GM12878 (cell line): ENCODE measurements around the gene TUNAR. TPM values are rescaled to one million over a fixed set of nuclear protein-coding genes. Genes with fewer than 3 reads are reported as not detected.

Source experiments
- ATAC-seq: fragments of 200-7000 bp; cut with Tn5 transposase; 3 replicates; pipeline ENCODE4 v1.9.1; 2020; ENCODE audit warnings: mild to moderate bottlenecking, moderate library complexity
- BruUV-seq: library from RNA; stranded (reverse); fragments of 400-500 nt; replicated peaks from 2 replicates; lab custom pipeline; 2021; lab: Mats Ljungman, UMichigan
- CTCF ChIA-PET: fragments of 300-600 bp; sonication (Branson Sonifier 250); formaldehyde crosslinking; extraction: SDS; loops from one replicate; lab custom pipeline; 2021; ENCODE audit warnings: inconsistent platforms; lab: Yijun Ruan, JAX
- POLR2A ChIA-PET: fragments of 350-600 bp; formaldehyde crosslinking; extraction: SDS; loops from one replicate; lab custom pipeline; 2021; ENCODE audit warnings: inconsistent platforms; lab: Charles Lee
- RAD21 ChIA-PET: fragments of 300-600 bp; sonication (Branson Sonifier 250); formaldehyde crosslinking; loops from one replicate; lab custom pipeline; 2023; ENCODE audit warnings: antibody characterized with exemption; ENCODE audit not compliant: unreplicated experiment; lab: Charles Lee
- SMC1A ChIA-PET: fragments of 300-600 bp; sonication (Branson Sonifier 250); formaldehyde crosslinking; loops from one replicate; lab custom pipeline; 2023; ENCODE audit not compliant: unreplicated experiment, uncharacterized antibody; lab: Charles Lee
- DNase-seq: peaks from one replicate; pipeline ENCODE4 v3.0.0-alpha.2; 2011; ENCODE audit warnings: low read depth, low spot score
- FAIRE-seq: peaks from 3 replicates; lab custom pipeline; 2011; peaks lifted over from hg19 to GRCh38; lab: Jason Lieb, UNC
- H2AFZ ChIP-seq: 2 replicates; pipeline ENCODE4 v1.6.0; 2011; ENCODE audit warnings: low read depth, low read length, control low read depth; ENCODE audit not compliant: control insufficient read depth
- H3K27ac ChIP-seq: 2 replicates; pipeline ENCODE4 v1.5.1; 2011; ENCODE audit warnings: control low read depth; ENCODE audit not compliant: control insufficient read depth, insufficient read depth
- H3K27me3 ChIP-seq, 2 experiments: replicated peaks in 1 of 2; 2 replicates each; pipeline versions ENCODE4 v1.6.0 to v1.6.1; 2011; ENCODE audit warnings: low read length in 1 of 2; ENCODE audit not compliant: control insufficient read depth in 2 of 2, insufficient read depth in 2 of 2
- H3K36me3 ChIP-seq, 2 experiments: 2 replicates each; pipeline ENCODE4 v1.5.1; 2011; ENCODE audit warnings: low read length in 1 of 2; ENCODE audit not compliant: control insufficient read depth in 2 of 2, insufficient read depth in 2 of 2
- H3K4me1 ChIP-seq: 2 replicates; pipeline ENCODE4 v1.6.1; 2011; ENCODE audit warnings: mild to moderate bottlenecking, low read length, moderate library complexity, mixed read lengths; ENCODE audit not compliant: control insufficient read depth, insufficient read depth
- H3K4me2 ChIP-seq: 2 replicates; pipeline ENCODE4 v1.6.0; 2011; ENCODE audit warnings: control low read depth; ENCODE audit not compliant: control insufficient read depth, insufficient read depth
- H3K4me3 ChIP-seq: fragments of 200-600 bp; sonication (generic); 2 replicates; pipeline ENCODE4 v1.5.1; 2016
- H3K79me2 ChIP-seq: 2 replicates; pipeline ENCODE4 v1.6.0; 2011; ENCODE audit warnings: low read length; ENCODE audit not compliant: control insufficient read depth, insufficient read depth
- H3K9ac ChIP-seq: 2 replicates; pipeline ENCODE4 v1.8.0; 2011; ENCODE audit warnings: low read length, control low read depth, mixed read lengths; ENCODE audit not compliant: control insufficient read depth, insufficient read depth
- H3K9me3 ChIP-seq: replicated peaks from 3 replicates; pipeline ENCODE4 v1.5.1; 2011; ENCODE audit warnings: mild to moderate bottlenecking, low read length; ENCODE audit not compliant: control insufficient read depth, insufficient read depth
- H4K20me1 ChIP-seq: 2 replicates; pipeline ENCODE4 v1.6.0; 2011; ENCODE audit not compliant: control insufficient read depth, insufficient read depth
- ASH2L ChIP-seq: fragments of 300-600, 200-600 bp; sonication (generic); IDR thresholded peaks from 2 replicates; pipeline ENCODE4 v1.6.1; 2017; ENCODE audit warnings: low read depth, mild to moderate bottlenecking, borderline replicate concordance
- ATF7 ChIP-seq: fragments of 450-650 bp; IDR thresholded peaks from 2 replicates; pipeline ENCODE4 v1.6.1; 2016; ENCODE audit warnings: low read depth, mild to moderate bottlenecking
- BRCA1 ChIP-seq: IDR thresholded peaks from 2 replicates; pipeline ENCODE4 v1.6.1; 2011; ENCODE audit warnings: low read depth, low read length, improper control_type of control experiment
- CEBPB ChIP-seq, 2 experiments: fragments of 150-350 bp in 1 of 2; IDR thresholded peaks; 2 replicates each; pipeline ENCODE4 v1.6.1; 2012 to 2014; ENCODE audit warnings: low read depth in 2 of 2, low read length in 2 of 2, borderline replicate concordance in 1 of 2, inconsistent platforms in 1 of 2
- CTCF ChIP-seq, 3 experiments: IDR thresholded peaks in 2 of 3; conservative IDR thresholded peaks in 1 of 3; 2 replicates each; pipeline ENCODE4 v1.5.1; 2011; ENCODE audit warnings: low read depth in 3 of 3, low read length in 3 of 3, mild to moderate bottlenecking in 3 of 3, control low read depth in 2 of 3, moderate library complexity in 2 of 3, inconsistent platforms in 1 of 3, mixed read lengths in 1 of 3; ENCODE audit not compliant: control insufficient read depth in 2 of 3, insufficient read depth in 1 of 3; ENCODE audit errors: extremely low read depth in 1 of 3
- CUX1 ChIP-seq: IDR thresholded peaks from 2 replicates; pipeline ENCODE4 v1.6.1; 2012; ENCODE audit warnings: improper control_type of control experiment, low read depth, low read length; ENCODE audit not compliant: insufficient replicate concordance
- E2F4 ChIP-seq: IDR thresholded peaks from 2 replicates; pipeline ENCODE4 v1.6.1; 2012; ENCODE audit warnings: low read depth, low read length, improper control_type of control experiment
- IRF3 ChIP-seq: fragments of 450-650 bp; IDR thresholded peaks from 2 replicates; pipeline ENCODE4 v1.6.1; 2014; ENCODE audit warnings: mild to moderate bottlenecking
- JUNB ChIP-seq: IDR thresholded peaks from 2 replicates; pipeline ENCODE4 v1.6.1; 2016; ENCODE audit warnings: antibody characterized with exemption, mild to moderate bottlenecking
- LARP7 ChIP-seq: fragments of 450-650 bp; IDR thresholded peaks from 2 replicates; pipeline ENCODE4 v1.6.1; 2017; ENCODE audit warnings: mild to moderate bottlenecking
- MAX ChIP-seq: IDR thresholded peaks from 2 replicates; pipeline ENCODE4 v1.6.1; 2012; ENCODE audit warnings: low read depth, low read length, improper control_type of control experiment
- NR2C2 ChIP-seq: IDR thresholded peaks from 2 replicates; pipeline ENCODE4 v1.6.1; 2011; ENCODE audit warnings: borderline replicate concordance, low read depth; ENCODE audit not compliant: control insufficient read depth, insufficient read length
- POLR2AphosphoS2 ChIP-seq: IDR thresholded peaks from 2 replicates; pipeline ENCODE4 v1.6.1; 2011; ENCODE audit warnings: low read depth, mild to moderate bottlenecking, low read length, improper control_type of control experiment, moderate library complexity
- RB1 ChIP-seq: fragments of 450-650 bp; formaldehyde crosslinking; IDR thresholded peaks from 2 replicates; pipeline ENCODE4 v1.6.1; 2017; ENCODE audit warnings: mild to moderate bottlenecking, borderline replicate concordance
- SPI1 ChIP-seq: IDR thresholded peaks from 2 replicates; pipeline ENCODE4 v1.6.1; 2011; ENCODE audit warnings: low read depth, mild to moderate bottlenecking, low read length, moderate library complexity, borderline replicate concordance; ENCODE audit not compliant: insufficient read depth
- ZNF24 ChIP-seq: fragments of 450-650 bp; IDR thresholded peaks from 2 replicates; pipeline ENCODE4 v1.6.1; 2017; ENCODE audit warnings: antibody characterized with exemption, mild to moderate bottlenecking
- WGBS: methylation state at CpG from one replicate; pipeline ENCODE4 v1.1.6; 2016; ENCODE audit warnings: low lambda C conversion rate; ENCODE audit not compliant: insufficient replicate concordance, insufficient coverage; ENCODE audit errors: missing lambda C conversion rate; 5-methylcytosine and 5-hydroxymethylcytosine counted together
- in situ Hi-C: fragments of 300-500 bp; cut with MboI; formaldehyde crosslinking; loops from 9 replicates; pipeline ENCODE4 v1.14.3; 2018; ENCODE audit warnings: mixed read lengths
- intact Hi-C: fragments of 100-400 bp; cut with micrococcal nuclease; formaldehyde crosslinking; loops from one replicate; pipeline ENCODE4 v1.14.2; 2022; ENCODE audit not compliant: unreplicated experiment
- polyA plus RNA-seq, 11 experiments: library from polyadenylated mRNA; depleted of rRNA in 4 of 11; unstranded in 6 of 11; stranded (reverse) in 5 of 11; fragments of >200 nt; fragmentation: Nextera tagmentation in 4 of 11; fragmentation: Illumina TruSeq in 1 of 11; extraction: Ambion mirVana in 4 of 11; extraction: Trizol in 1 of 11; gene quantifications; 1 replicate in 1 of 11; 2 replicates in 10 of 11; pipeline versions ENCODE4 v1.2.1 to v1.2.3, GENCODE V29; 2011 to 2016; ENCODE audit warnings: inconsistent platforms in 2 of 11, missing spikeins in 2 of 11, low read depth in 1 of 11
- total RNA-seq, 4 experiments: library from RNA; depleted of rRNA in 3 of 4; stranded (reverse); fragments of >200 nt in 3 of 4; fragmentation: Illumina TruSeq in 1 of 4; extraction: Trizol in 1 of 4; gene quantifications; 2 replicates each; pipeline versions ENCODE4 v1.2.1 to v1.2.3, GENCODE V29; 2013 to 2021

TUNAR gene
- total and polyA plus RNA-seq, 10 of the 15 experiments (the other 5 are each of a cell fraction or from before 2014, with no cell fraction given), result 0.02 TPM; not detected in 9

GRCh38 chr14:95858893-95859292 lies 17.7 kb upstream of the TUNAR start:
- BruUV-seq, result no TSS peak
- SMC1A ChIA-PET, result no interaction called here
- no peak overlapping the region for H3K27ac ChIP-seq
- H3K9ac ChIP-seq, result no peak overlapping the region
- no peaks in the 10 kb centered on the region for H4K20me1 ChIP-seq
- DNase-seq (no peak), ATAC-seq (no peak), FAIRE-seq (no peak)
- H3K4me1 ChIP-seq, result no peaks in the 10 kb centered on the region
- H2AFZ ChIP-seq, result no peak overlapping the region
- H3K79me2 ChIP-seq, result no peaks in the 10 kb centered on the region
- 10% methylated on average over 4 of the region's 4 CpGs for WGBS
- no peak for TF ChIP-seq CUX1
- TF ChIP-seq E2F4, result no peak
- TF ChIP-seq MAX, result no peak
- TF ChIP-seq RB1, result no peak
- no peak for TF ChIP-seq ZNF24
- TF ChIP-seq NR2C2, result no peak
- TF ChIP-seq LARP7, result no peak
- no peak for TF ChIP-seq ATF7
- no peak for TF ChIP-seq CEBPB (IDR thresholded peaks at IDR 0.05; ENCODE audit: borderline replicate concordance in 1 of 2, low read depth in 2 of 2, low read length in 2 of 2)
- no peak for TF ChIP-seq IRF3
- TF ChIP-seq CTCF (IDR thresholded peaks at IDR 0.05 in 2 of 3, conservative IDR thresholded peaks at IDR 0.05 in 1 of 3; ENCODE audit: control insufficient read depth in 2 of 3, extremely low read depth in 1 of 3, insufficient read depth in 1 of 3, low read depth in 3 of 3, low read length in 3 of 3), result no peak
- no peak for TF ChIP-seq JUNB
- no peak for TF ChIP-seq ASH2L
- no peak for TF ChIP-seq BRCA1
- no peak for TF ChIP-seq POLR2AphosphoS2
- TF ChIP-seq SPI1, result no peak
- in situ Hi-C loops, result no loop called here
- CTCF ChIA-PET, result no interaction called here
- no peak overlapping the region for H3K4me2 ChIP-seq
- intact Hi-C loops, result no loop called here
- no peaks in the 10 kb centered on the region; a peak in 1 of 4 replicates for H3K27me3 ChIP-seq
- no peaks in the 10 kb centered on the region for H3K36me3 ChIP-seq
- no peaks in the 10 kb centered on the region for H3K9me3 ChIP-seq
- no peak overlapping the region for H3K4me3 ChIP-seq
- RAD21 ChIA-PET, result no interaction called here
- POLR2A ChIA-PET, result no interaction called here
